K562 (cell line): ENCODE data around the gene WNK1. TPM values are rescaled to one million over a fixed set of nuclear protein-coding genes. Genes with fewer than 3 reads are reported as not detected.

Experiments used
- ATAC-seq: fragments of 200-7000 bp; cut with Tn5 transposase; 3 replicates; pipeline ENCODE4 v1.9.1; 2020; ENCODE audit warnings: moderate library complexity
- BruUV-seq: library from RNA; stranded (reverse); fragments of 400-500 nt; replicated peaks from 2 replicates; lab custom pipeline; 2021; lab: Mats Ljungman, UMichigan
- CTCF ChIA-PET: fragments of 300-600 bp; formaldehyde crosslinking; extraction: SDS; loops from one replicate; lab custom pipeline; 2021; ENCODE audit warnings: low intra/inter-chr PET ratio; lab: Yijun Ruan, JAX
- POLR2A ChIA-PET: fragments of 300-600, 350-650 bp; sonication (Branson Sonifier 250); formaldehyde crosslinking; extraction: SDS; loops from one replicate; lab custom pipeline; 2021; ENCODE audit warnings: antibody characterized with exemption, inconsistent platforms; lab: Yijun Ruan, JAX
- DNase-seq, 4 experiments: peaks; one replicate each; pipeline versions ENCODE4 v3.0.0 to v3.0.0-alpha.2; 2011 to 2018; ENCODE audit warnings: low spot score in 3 of 4, mixed read lengths in 3 of 4; ENCODE audit errors: extremely low read depth in 1 of 4
- FAIRE-seq: peaks from 2 replicates; lab custom pipeline; 2011; peaks lifted over from hg19 to GRCh38; lab: Jason Lieb, UNC
- H2AFZ ChIP-seq: 2 replicates; pipeline ENCODE4 v1.6.0; 2011; ENCODE audit warnings: low read depth, low read length, control low read depth, inconsistent platforms
- H3K27ac ChIP-seq: fragments of 200-600 bp; 3 replicates; pipeline ENCODE4 v1.8.0; 2011; ENCODE audit warnings: low read depth, mild to moderate bottlenecking, control low read depth, inconsistent platforms, low read length, moderate library complexity, mixed read lengths; ENCODE audit errors: extremely low read depth
- H3K27me3 ChIP-seq, 2 experiments: fragments of 300-600 bp in 1 of 2; 2 replicates in 1 of 2; 3 replicates in 1 of 2; pipeline versions ENCODE4 v1.6.0 to v1.8.0; 2011; ENCODE audit warnings: inconsistent platforms in 2 of 2, low read length in 2 of 2, mild to moderate bottlenecking in 1 of 2, mixed read lengths in 1 of 2, moderate library complexity in 1 of 2; ENCODE audit not compliant: control insufficient read depth in 2 of 2, insufficient read depth in 2 of 2
- H3K36me3 ChIP-seq: fragments of 300-600 bp; 3 replicates; pipeline ENCODE4 v1.8.0; 2011; ENCODE audit warnings: mild to moderate bottlenecking, low read length, inconsistent platforms; ENCODE audit not compliant: control insufficient read depth, insufficient read depth
- H3K4me1 ChIP-seq, 2 experiments: fragments of 200-600 bp in 1 of 2; replicated peaks in 1 of 2; 2 replicates in 1 of 2; 3 replicates in 1 of 2; pipeline versions ENCODE4 v1.5.1 to v1.8.0; 2011; ENCODE audit warnings: inconsistent platforms in 2 of 2, low read length in 2 of 2, mild to moderate bottlenecking in 1 of 2, mixed read lengths in 1 of 2, moderate library complexity in 1 of 2; ENCODE audit not compliant: control insufficient read depth in 2 of 2, insufficient read depth in 2 of 2
- H3K4me2 ChIP-seq: 2 replicates; pipeline ENCODE4 v1.6.1; 2011; ENCODE audit warnings: low read length, control low read depth, inconsistent platforms, mixed read lengths; ENCODE audit not compliant: insufficient read depth
- H3K4me3 ChIP-seq: fragments of 200-600 bp; sonication (generic), shearing (Covaris generic); 2 replicates; pipeline ENCODE4 v1.5.1; 2016; ENCODE audit warnings: control low read depth, inconsistent platforms
- H3K79me2 ChIP-seq: fragments of 200-600 bp; 3 replicates; pipeline ENCODE4 v1.8.0; 2011; ENCODE audit warnings: low read length, inconsistent platforms; ENCODE audit not compliant: control insufficient read depth, insufficient read depth
- H3K9ac ChIP-seq, 2 experiments: 2 replicates each; pipeline versions ENCODE4 v1.6.0 to v1.6.1; 2011; ENCODE audit warnings: low read depth in 2 of 2, low read length in 2 of 2, control low read depth in 1 of 2, inconsistent platforms in 1 of 2, mild to moderate bottlenecking in 1 of 2, mixed read lengths in 1 of 2; ENCODE audit not compliant: insufficient read depth in 1 of 2
- H3K9me1 ChIP-seq: one replicate; pipeline ENCODE4 v1.6.0; 2011; ENCODE audit warnings: inconsistent platforms, mild to moderate bottlenecking, low read length, moderate library complexity; ENCODE audit not compliant: control insufficient read depth, insufficient read depth
- H3K9me3 ChIP-seq: replicated peaks from 2 replicates; pipeline ENCODE4 v1.5.1; 2011; ENCODE audit warnings: low read depth, low read length, inconsistent platforms; ENCODE audit not compliant: control insufficient read depth, insufficient read depth
- H4K20me1 ChIP-seq: replicated peaks from 2 replicates; pipeline ENCODE4 v1.6.1; 2011; ENCODE audit warnings: low read length, inconsistent platforms, mixed read lengths; ENCODE audit not compliant: control insufficient read depth, insufficient read depth
- ELK3 ChIP-seq: fragments of 450-650 bp; formaldehyde crosslinking; IDR thresholded peaks from 2 replicates; pipeline ENCODE4 v1.4.0; 2020; ENCODE audit warnings: mild to moderate bottlenecking
- NFE2L1 ChIP-seq: fragments of 450-650 bp; IDR thresholded peaks from 2 replicates; pipeline ENCODE4 v1.6.1; 2016; ENCODE audit warnings: missing genetic modification characterization, low read depth, mild to moderate bottlenecking, missing compliant biosample characterization, moderate library complexity, borderline replicate concordance
- RERE ChIP-seq: sonication (generic); formaldehyde crosslinking; IDR thresholded peaks from 2 replicates; pipeline ENCODE4 v1.8.0; 2023; ENCODE audit warnings: missing genetic modification reagents, mild to moderate bottlenecking, borderline replicate concordance
- ZZZ3 ChIP-seq: fragments of 450-650 bp; IDR thresholded peaks from 2 replicates; pipeline ENCODE4 v1.6.1; 2016; ENCODE audit warnings: antibody characterized with exemption, mild to moderate bottlenecking, moderate library complexity
- WGBS: fragments of 100-300 bp; shearing (Covaris generic); methylation state at CpG from one replicate; pipeline ENCODE4 v1.1.6; 2016; ENCODE audit warnings: low coverage, mixed read lengths; ENCODE audit not compliant: insufficient coverage; ENCODE audit errors: missing lambda C conversion rate; 5-methylcytosine and 5-hydroxymethylcytosine counted together
- in situ Hi-C: fragments of 300-500 bp; cut with MboI; formaldehyde crosslinking; loops from 4 replicates; pipeline ENCODE4 v1.15.0; 2018; ENCODE audit warnings: inconsistent platforms, mixed read lengths
- intact Hi-C: fragments of 100-400 bp; cut with micrococcal nuclease; formaldehyde crosslinking; loops from 2 replicates; pipeline ENCODE4 v1.14.2; 2022
- polyA plus RNA-seq, 8 experiments: library from polyadenylated mRNA; depleted of rRNA in 4 of 8; stranded (reverse) in 5 of 8; unstranded in 3 of 8; fragments of >200 nt; fragmentation: Nextera tagmentation in 2 of 8; fragmentation: Illumina TruSeq in 1 of 8; extraction: Ambion mirVana in 2 of 8; extraction: Trizol in 1 of 8; gene quantifications; 2 replicates each; pipeline versions ENCODE4 v1.2.1 to v1.2.3, GENCODE V29; 2011 to 2014; ENCODE audit warnings: inconsistent platforms in 1 of 8, missing spikeins in 1 of 8
- total RNA-seq, 7 experiments: library from RNA; depleted of rRNA in 6 of 7; stranded (reverse); fragments of >200 nt in 6 of 7; fragmentation: Illumina TruSeq in 2 of 7; extraction: Trizol in 2 of 7; gene quantifications; 2 replicates each; pipeline versions ENCODE4 v1.2.1 to v1.2.3, GENCODE V29; 2011 to 2021; ENCODE audit warnings: low replicate concordance in 1 of 7

WNK1 gene
- total and polyA plus RNA-seq, 9 of the 15 experiments (the other 6 are each of a cell fraction or from before 2014, with no cell fraction given) = 4.3 to 73.9 (median 31.0) TPM

- no peaks in the 10 kb centered on the region for H3K4me1 ChIP-seq
Observed at GRCh38 chr12:770479-770878, 18.1 kb downstream of the WNK1 start.

More at GRCh38 chr12:770479-770878, 18.1 kb downstream of the WNK1 start:
- Histone ChIP-seq H3K9ac (no peak overlapping the region), H3K27me3 (no peaks in the 10 kb centered on the region), H3K4me2 (no peak overlapping the region), H3K4me3 (no peak overlapping the region), H3K9me1 (no peaks in the 10 kb centered on the region), H3K36me3 (peaks cover 2% of the 10 kb centered on the region; the same call in 1 of the 3 replicates), H4K20me1 (peaks cover 5% of the 10 kb centered on the region), H2AFZ (no peak overlapping the region), H3K27ac (no peak overlapping the region), H3K9me3 (no peaks in the 10 kb centered on the region), H3K79me2 (peaks cover 96% of the 10 kb centered on the region)
- FAIRE-seq (no peak), ATAC-seq (no peak), DNase-seq (no peak)
- TF ChIP-seq ELK3 (no peak), ZZZ3 (no peak), NFE2L1 (tag) (no peak), RERE (CRISPR knock-in tag) (no peak)
- no TSS peak for BruUV-seq
- ChIA-PET CTCF (no interaction called here), POLR2A (interaction anchor here (1.1 to 2.5 kb wide), 2 partner anchors 10 to 14 kb away, joined by 5 to 10 read pairs; no protein-coding TSS in a partner anchor)
- in situ Hi-C loops = no loop called here
- intact Hi-C loops = no loop called here
- 82% methylated on average over 2 of the region's 2 CpGs for WGBS
